ENCODE results near the gene SASH1. TPM values are rescaled to one million over a fixed set of nuclear protein-coding genes. Genes with fewer than 3 reads are reported as not detected.
A peak's percentile ranks its signal among the peaks of the same experiment; 100 is the strongest.

Gene SASH1
- total and polyA plus RNA-seq, 9 of the 15 experiments (the other 6 are each of a cell fraction or from before 2014, with no cell fraction given): 0.35 to 3.5 (median 1.6) TPM

DNA sequence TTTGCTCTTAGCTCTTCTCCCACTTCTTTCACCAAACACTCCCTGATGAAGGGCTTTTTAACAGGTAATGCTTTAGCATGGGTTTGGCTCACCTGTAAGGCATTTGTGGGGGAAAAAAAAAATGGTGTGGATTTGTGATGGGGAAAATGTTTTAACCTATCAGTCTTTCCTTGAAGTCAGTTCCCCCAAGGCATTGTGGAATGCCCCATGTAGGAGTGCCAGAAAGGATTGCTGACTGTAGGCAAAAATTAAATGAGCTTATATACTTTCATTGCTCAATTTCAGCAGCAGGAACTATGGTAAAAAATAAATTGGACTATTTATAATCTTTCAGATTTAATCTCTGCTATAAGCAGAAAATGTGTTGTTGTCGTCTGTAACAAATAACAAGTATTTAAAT, 10.6 kb upstream of the SASH1 start:
- Histone ChIP-seq H3K9me1 (ENCODE audit: control insufficient read depth, insufficient read depth, low read length) (no peaks in the 10 kb centered on the region), H4K20me1 (replicated peaks; ENCODE audit: control insufficient read depth, insufficient read depth, low read length) (no peaks in the 10 kb centered on the region; the same call in 1 of the 2 replicates), H3K27me3 (ENCODE audit: control insufficient read depth in 2 of 2, insufficient read depth in 2 of 2, low read length in 2 of 2) (peaks cover 11 to 28% of the 10 kb centered on the region in 2 experiments), H3K4me1 (replicated peaks in 1 of 2; ENCODE audit: control insufficient read depth in 2 of 2, insufficient read depth in 2 of 2, low read length in 2 of 2) (no peaks in the 10 kb centered on the region), H3K27ac (ENCODE audit: extremely low read depth, low read depth, low read length) (no peak overlapping the region), H3K4me3 (no peak overlapping the region), H3K9me3 (replicated peaks; ENCODE audit: control insufficient read depth, insufficient read depth, low read depth, low read length) (no peaks in the 10 kb centered on the region), H3K4me2 (ENCODE audit: insufficient read depth, low read length) (no peak overlapping the region), H3K79me2 (ENCODE audit: control insufficient read depth, insufficient read depth, low read length) (no peaks in the 10 kb centered on the region), H3K9ac (ENCODE audit: insufficient read depth in 1 of 2, low read depth in 2 of 2, low read length in 2 of 2) (no peak overlapping the region), H2AFZ (ENCODE audit: low read depth, low read length) (no peak overlapping the region), H3K36me3 (ENCODE audit: control insufficient read depth, insufficient read depth, low read length) (no peaks in the 10 kb centered on the region)
- ChIA-PET CTCF (ENCODE audit: low intra/inter-chr PET ratio) (no interaction called here), POLR2A (no interaction called here)
- 0% methylated on average over 1 of the region's 1 CpG for WGBS (ENCODE audit: insufficient coverage, low coverage, missing lambda C conversion rate)
- in situ Hi-C loops (cut with MboI): no loop called here
- intact Hi-C loops (cut with micrococcal nuclease): no loop called here
- no peak for FAIRE-seq
- no peak for ATAC-seq
- no peak for DNase-seq (ENCODE audit: extremely low read depth in 1 of 4, low spot score in 3 of 4)
- BruUV-seq (replicated peaks): no TSS peak
- no peak for TF ChIP-seq GATAD2B (IDR thresholded peaks at IDR 0.05; ENCODE audit: borderline replicate concordance)
- TF ChIP-seq, protein P1, sequence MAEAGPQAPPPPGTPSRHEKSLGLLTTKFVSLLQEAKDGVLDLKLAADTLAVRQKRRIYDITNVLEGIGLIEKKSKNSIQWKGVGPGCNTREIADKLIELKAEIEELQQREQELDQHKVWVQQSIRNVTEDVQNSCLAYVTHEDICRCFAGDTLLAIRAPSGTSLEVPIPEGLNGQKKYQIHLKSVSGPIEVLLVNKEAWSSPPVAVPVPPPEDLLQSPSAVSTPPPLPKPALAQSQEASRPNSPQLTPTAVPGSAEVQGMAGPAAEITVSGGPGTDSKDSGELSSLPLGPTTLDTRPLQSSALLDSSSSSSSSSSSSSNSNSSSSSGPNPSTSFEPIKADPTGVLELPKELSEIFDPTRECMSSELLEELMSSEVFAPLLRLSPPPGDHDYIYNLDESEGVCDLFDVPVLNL (CRISPR knock-in tag; IDR thresholded peaks at IDR 0.05; ENCODE audit: low read depth): no peak

DNA sequence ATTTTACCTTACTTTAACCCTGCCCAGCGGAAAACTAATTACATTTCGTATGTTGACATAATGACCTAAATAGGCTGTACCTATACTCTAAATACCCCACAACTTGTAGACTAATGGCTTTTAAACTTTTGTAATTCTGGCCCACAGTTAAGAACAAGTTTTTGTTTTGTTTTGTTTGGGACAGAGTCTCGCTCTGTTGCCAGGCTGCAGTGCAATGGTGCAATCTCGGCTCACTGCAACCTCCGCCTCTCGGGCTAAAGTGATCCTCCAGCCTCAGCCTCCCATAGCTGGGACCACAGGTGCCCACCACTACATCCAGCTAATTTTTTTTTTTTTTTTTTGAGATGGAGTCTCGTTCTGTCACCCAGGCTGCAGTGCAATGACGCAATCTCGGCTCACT, 5.7 kb upstream of the SASH1 start:
- TF ChIP-seq, protein P2, sequence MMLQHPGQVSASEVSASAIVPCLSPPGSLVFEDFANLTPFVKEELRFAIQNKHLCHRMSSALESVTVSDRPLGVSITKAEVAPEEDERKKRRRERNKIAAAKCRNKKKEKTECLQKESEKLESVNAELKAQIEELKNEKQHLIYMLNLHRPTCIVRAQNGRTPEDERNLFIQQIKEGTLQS (IDR thresholded peaks at IDR 0.05): peak; percentile 39
- TF ChIP-seq, protein P2 (CRISPR knock-in tag; conservative IDR thresholded peaks at IDR 0.05): no peak
- 0 out of 2 replicates have a peak, but pooled peaks have one; percentile 11 for TF ChIP-seq CEBPB (tag; IDR thresholded peaks at IDR 0.05)
- no peak for TF ChIP-seq FOXJ2 (tag; IDR thresholded peaks at IDR 0.05)
- TF ChIP-seq ZNF431 (CRISPR knock-in tag; IDR thresholded peaks at IDR 0.05): no peak
- TF ChIP-seq TRIM24 (IDR thresholded peaks at IDR 0.05): peak in 1 of 2 experiments; percentile 40; a peak in 1 of 4 replicates
- ChIA-PET CTCF (ENCODE audit: low intra/inter-chr PET ratio) (no interaction called here), POLR2A (no interaction called here)
- H4K20me1 ChIP-seq (replicated peaks; ENCODE audit: control insufficient read depth, insufficient read depth, low read length): no peaks in the 10 kb centered on the region; the same call in 1 of the 2 replicates
- no peak overlapping the region for H3K4me2 ChIP-seq (ENCODE audit: insufficient read depth, low read length)
- no peaks in the 10 kb centered on the region for H3K79me2 ChIP-seq (ENCODE audit: control insufficient read depth, insufficient read depth, low read length)
- H3K27ac ChIP-seq (ENCODE audit: extremely low read depth, low read depth, low read length): no peak overlapping the region
- H3K4me3 ChIP-seq: no peak overlapping the region
- DNase-seq (ENCODE audit: extremely low read depth in 1 of 4, low spot score in 3 of 4): no peak
- no peak for FAIRE-seq
- H3K9me1 ChIP-seq (ENCODE audit: control insufficient read depth, insufficient read depth, low read length): no peaks in the 10 kb centered on the region
- no peak overlapping the region for H2AFZ ChIP-seq (ENCODE audit: low read depth, low read length)
- no peaks in the 10 kb centered on the region for H3K4me1 ChIP-seq (replicated peaks in 1 of 2; ENCODE audit: control insufficient read depth in 2 of 2, insufficient read depth in 2 of 2, low read length in 2 of 2)
- no peak for ATAC-seq
- no TSS peak for BruUV-seq (replicated peaks)
- WGBS (ENCODE audit: insufficient coverage, low coverage, missing lambda C conversion rate): 12% methylated on average over 6 of the region's 9 CpGs
- intact Hi-C loops (cut with micrococcal nuclease): no loop called here
- in situ Hi-C loops (cut with MboI): no loop called here
- H3K27me3 ChIP-seq (ENCODE audit: control insufficient read depth in 2 of 2, insufficient read depth in 2 of 2, low read length in 2 of 2): peaks cover 16 to 27% of the 10 kb centered on the region in 2 experiments
- no peaks in the 10 kb centered on the region for H3K36me3 ChIP-seq (ENCODE audit: control insufficient read depth, insufficient read depth, low read length)
- no peak overlapping the region for H3K9ac ChIP-seq (ENCODE audit: insufficient read depth in 1 of 2, low read depth in 2 of 2, low read length in 2 of 2)
- H3K9me3 ChIP-seq (replicated peaks; ENCODE audit: control insufficient read depth, insufficient read depth, low read depth, low read length): no peaks in the 10 kb centered on the region
